Esophagus (tissue), 2 donors: ENCODE measurements around the gene PPP2R2B. TPM values are rescaled to one million over a fixed set of nuclear protein-coding genes. Genes with fewer than 3 reads are reported as not detected.

Experiments used
- H3K27ac ChIP-seq, 2 donors: one replicate each; pipeline ENCODE4 v1.5.1; 2013; ENCODE audit warnings: low read depth in 2 of 2, mild to moderate bottlenecking in 2 of 2, inconsistent platforms in 1 of 2, low read length in 1 of 2, moderate library complexity in 1 of 2
- H3K27me3 ChIP-seq, 2 donors: one replicate each; pipeline ENCODE4 v1.6.1; 2013; ENCODE audit warnings: low read length in 2 of 2, control low read depth in 1 of 2, mild to moderate bottlenecking in 1 of 2; ENCODE audit not compliant: insufficient read depth in 2 of 2, control insufficient read depth in 1 of 2
- H3K36me3 ChIP-seq, 2 donors: one replicate each; pipeline ENCODE4 v1.6.1; 2013; ENCODE audit warnings: low read length in 1 of 2; ENCODE audit not compliant: control insufficient read depth in 2 of 2, insufficient read depth in 2 of 2
- H3K4me1 ChIP-seq, 2 donors: one replicate each; pipeline ENCODE4 v1.6.1; 2013; ENCODE audit warnings: low read length in 1 of 2; ENCODE audit not compliant: control insufficient read depth in 2 of 2, insufficient read depth in 2 of 2
- H3K4me3 ChIP-seq, 2 donors: one replicate each; pipeline ENCODE4 v1.5.1; 2013; ENCODE audit warnings: low read length in 2 of 2, mild to moderate bottlenecking in 2 of 2, low read depth in 1 of 2, moderate library complexity in 1 of 2
- H3K9me3 ChIP-seq, 2 donors: one replicate each; pipeline ENCODE4 v1.6.1; 2013; ENCODE audit warnings: mild to moderate bottlenecking in 2 of 2, low read depth in 1 of 2, low read length in 1 of 2, moderate library complexity in 1 of 2; ENCODE audit not compliant: control insufficient read depth in 2 of 2, insufficient read depth in 1 of 2
- WGBS, 2 donors: extraction: QIAGEN DNeasy Blood & Tissue Kit; methylation state at CpG; one replicate each; pipeline ENCODE4 v1.1.7; 2013; 5-methylcytosine and 5-hydroxymethylcytosine counted together
- polyA plus RNA-seq, 2 donors: library from polyadenylated mRNA; stranded (reverse); fragments of 200-250 nt; gene quantifications; one replicate each; pipeline ENCODE4 v1.2.3, GENCODE V29; 2013
- donor health status: healthy with polysubstance abuse.
- donor health status: Bipolar disorder and iron deficiency.

PPP2R2B gene
- polyA plus RNA-seq, 2 donors = 0.78 to 0.92 TPM

DNA sequence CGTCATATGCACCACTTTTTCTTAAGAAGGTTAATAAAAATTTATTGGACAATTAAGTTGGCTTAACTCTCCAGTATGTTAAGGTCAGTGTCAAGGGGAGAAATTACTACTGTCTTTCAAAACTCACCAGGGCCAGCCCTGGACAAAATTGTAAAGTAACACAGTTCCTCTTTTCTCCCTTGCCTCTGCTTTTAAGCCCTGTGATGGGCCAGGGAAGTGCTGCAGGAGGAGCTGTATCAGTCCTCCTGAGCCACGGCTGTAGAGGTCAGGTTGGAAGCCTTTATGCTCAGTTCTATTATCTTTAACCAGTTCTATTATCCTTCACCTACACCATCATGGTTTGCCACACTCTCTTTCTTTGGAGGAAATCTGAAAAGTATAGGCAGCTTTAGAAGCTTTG, 11.5 kb upstream of the PPP2R2B start:
- H3K4me1 ChIP-seq = no peaks in the 10 kb centered on the region

GRCh38 chr5:146889169-146889568, 10.6 kb upstream of the PPP2R2B start:
- no peaks in the 10 kb centered on the region for H3K4me1 ChIP-seq
- no peaks in the 10 kb centered on the region for H3K9me3 ChIP-seq
- no peaks in the 10 kb centered on the region for H3K36me3 ChIP-seq
- no peaks in the 10 kb centered on the region for H3K27me3 ChIP-seq
- 55 to 58% methylated on average over 1 of the region's 1 CpG for WGBS, 2 donors
- H3K27ac ChIP-seq = no peak overlapping the region
- H3K4me3 ChIP-seq = no peak overlapping the region

More for the DNA sequence above, 11.5 kb upstream of the PPP2R2B start:
- Histone ChIP-seq H3K4me3 (no peak overlapping the region), H3K36me3 (no peaks in the 10 kb centered on the region), H3K27ac (no peak overlapping the region), H3K9me3 (no peaks in the 10 kb centered on the region), H3K27me3 (no peaks in the 10 kb centered on the region)
- WGBS, 2 donors = 84 to 88% methylated on average over 2 of the region's 2 CpGs

DNA sequence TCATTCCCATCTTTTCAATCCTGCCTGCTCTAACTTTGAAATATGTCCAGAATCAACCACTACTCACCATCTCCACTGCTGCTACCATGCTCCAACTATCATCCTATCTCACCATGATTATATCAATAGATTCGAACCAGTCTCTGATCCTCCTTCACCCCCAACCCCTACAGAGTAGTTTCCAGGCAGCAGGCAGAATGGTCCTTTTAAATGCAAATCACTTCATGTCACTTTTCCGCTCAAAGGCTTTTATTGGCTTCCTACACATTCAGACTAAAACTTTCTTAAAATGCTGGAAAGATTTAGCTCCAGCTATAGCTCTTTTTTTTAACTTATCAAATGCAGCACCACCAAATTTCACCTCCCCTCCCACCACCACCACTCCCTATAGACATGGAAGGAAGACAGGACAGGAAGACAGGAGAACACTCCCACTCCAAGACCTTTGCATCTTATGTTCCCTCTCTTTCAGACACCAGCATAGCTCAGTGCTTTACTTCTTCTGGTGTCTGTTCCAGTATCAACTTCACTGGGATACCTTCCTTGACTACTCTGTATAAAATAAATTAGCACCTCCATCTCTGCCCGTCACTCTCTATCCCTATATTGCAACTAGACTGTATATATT, 9.9 kb upstream of the PPP2R2B start:
- Histone ChIP-seq H3K27me3 (no peaks in the 10 kb centered on the region), H3K27ac (no peak overlapping the region), H3K9me3 (no peaks in the 10 kb centered on the region), H3K36me3 (no peaks in the 10 kb centered on the region), H3K4me1 (no peaks in the 10 kb centered on the region), H3K4me3 (no peak overlapping the region)
- 45 to 46% methylated on average over 3 of the region's 3 CpGs for WGBS, 2 donors

GRCh38 chr5:146884066-146884626, 5.6 kb upstream of the PPP2R2B start:
- Histone ChIP-seq H3K27me3 (peaks cover 0 to 3% of the 10 kb centered on the region in 2 donors), H3K36me3 (no peaks in the 10 kb centered on the region), H3K27ac (no peak overlapping the region), H3K4me3 (no peak overlapping the region), H3K9me3 (no peaks in the 10 kb centered on the region), H3K4me1 (no peaks in the 10 kb centered on the region)
- 64 to 80% methylated on average over 5 of the region's 5 CpGs for WGBS, 2 donors

GRCh38 chr5:146883511-146883910, 5.0 kb upstream of the PPP2R2B start:
- no peaks in the 10 kb centered on the region for H3K9me3 ChIP-seq
- WGBS, 2 donors = 53 to 55% methylated on average over 2 of the region's 2 CpGs
- peaks cover 0 to 5% of the 10 kb centered on the region in 2 donors for H3K27me3 ChIP-seq
- peaks cover 0 to 4% of the 10 kb centered on the region in 2 donors for H3K4me1 ChIP-seq
- H3K27ac ChIP-seq = no peak overlapping the region
- no peaks in the 10 kb centered on the region for H3K36me3 ChIP-seq
- H3K4me3 ChIP-seq = no peak overlapping the region

GRCh38 chr5:146880966-146881365, 2.4 kb upstream of the PPP2R2B start:
- no peaks in the 10 kb centered on the region for H3K9me3 ChIP-seq
- no peak overlapping the region for H3K4me3 ChIP-seq
- H3K36me3 ChIP-seq = no peaks in the 10 kb centered on the region
- H3K4me1 ChIP-seq = peaks cover 7 to 12% of the 10 kb centered on the region in 2 donors
- 61 to 75% methylated on average over 7 of the region's 7 CpGs for WGBS, 2 donors
- H3K27me3 ChIP-seq = peaks cover 0 to 5% of the 10 kb centered on the region in 2 donors
- no peak overlapping the region for H3K27ac ChIP-seq

- no peaks in the 10 kb centered on the region for H3K9me3 ChIP-seq
- H3K27me3 ChIP-seq = peaks cover 0 to 5% of the 10 kb centered on the region in 2 donors
- no peaks in the 10 kb centered on the region for H3K36me3 ChIP-seq
- peak overlapping the region; percentile 59 to 60 for H3K4me3 ChIP-seq
- H3K27ac ChIP-seq = no peak overlapping the region
- peaks cover 7 to 12% of the 10 kb centered on the region in 2 donors for H3K4me1 ChIP-seq
- 1% methylated on average over 57 to 59 of the region's 59 CpGs for WGBS, 2 donors
These were observed 628 bp downstream of the PPP2R2B start for GRCh38 chr5:146877783-146878475.

DNA sequence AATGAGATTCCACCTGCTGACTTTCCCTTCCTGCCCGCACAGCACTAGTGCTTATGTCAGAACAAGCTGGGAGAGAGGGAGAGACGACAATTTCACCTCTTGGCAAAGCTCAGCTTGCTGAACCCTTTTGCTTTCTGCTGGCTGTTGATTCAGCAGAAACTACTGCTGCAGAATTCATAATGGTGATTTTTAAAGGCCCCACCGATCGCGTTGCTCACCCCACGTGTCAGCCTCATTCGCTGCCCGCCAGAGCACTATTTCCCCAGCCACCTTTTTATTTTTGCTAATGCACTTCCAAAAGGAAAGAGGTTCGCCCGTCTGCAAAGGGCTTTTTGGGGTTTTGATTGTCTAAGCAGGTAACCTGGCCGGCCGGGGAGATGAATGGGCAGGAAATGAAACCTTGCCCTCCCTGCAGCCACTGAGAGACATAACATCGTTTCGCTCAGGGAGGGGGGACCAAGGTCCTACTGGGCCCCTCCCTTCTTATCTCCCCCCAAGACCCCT, 1.3 kb downstream of the PPP2R2B start:
- Histone ChIP-seq H3K4me3 (peak overlapping the region; percentile 59 to 60), H3K27me3 (peaks cover 0 to 5% of the 10 kb centered on the region in 2 donors), H3K36me3 (no peaks in the 10 kb centered on the region), H3K4me1 (peaks cover 7 to 12% of the 10 kb centered on the region in 2 donors), H3K9me3 (no peaks in the 10 kb centered on the region), H3K27ac (no peak overlapping the region)
- 7 to 10% methylated on average over 14 of the region's 14 CpGs for WGBS, 2 donors

GRCh38 chr5:146873186-146873917, 5.2 kb downstream of the PPP2R2B start:
- H3K9me3 ChIP-seq = no peaks in the 10 kb centered on the region
- H3K36me3 ChIP-seq = no peaks in the 10 kb centered on the region
- H3K27me3 ChIP-seq = no peaks in the 10 kb centered on the region
- WGBS, 2 donors = 94 to 95% methylated on average over 7 of the region's 7 CpGs
- H3K4me3 ChIP-seq = no peak overlapping the region
- H3K27ac ChIP-seq = no peak overlapping the region
- peaks cover 7 to 9% of the 10 kb centered on the region in 2 donors for H3K4me1 ChIP-seq
